Activated naive CD4-positive, alpha-beta T cell treated with anti-CD3 and anti-CD28 coated beads, Interleukin-2, amount 10 ng/mL, durations not matched to agents 5 hours and 36 hours (primary cell): ENCODE measurements around the gene CD300E. TPM values are rescaled to one million over a fixed set of nuclear protein-coding genes. Genes with fewer than 3 reads are reported as not detected.

Experiments
- total RNA-seq, 2 experiments: library from RNA; stranded (reverse); gene quantifications; one replicate each; pipeline ENCODE4 v1.2.3, GENCODE V29; 2021

Gene CD300E
- not detected for total RNA-seq

GRCh38 chr17:74623693-74624093 lies at the start of gene CD300E:
CD300E (minus strand) TSS chr17:74623738; CDS start chr17:74623621, 117 bp downstream.

GRCh38 chr17:74592087-74592990 lies 31.2 kb downstream of the CD300E start, which contains the start of gene CD300LD:
CD300LD (minus strand) TSS chr17:74592283; CDS start chr17:74592202, 81 bp downstream.

GRCh38 chr17:74567397-74567796 lies 56.1 kb downstream of the CD300E start, which contains the start of gene CD300H:
CD300H (minus strand) TSS chr17:74567509.

Other genes with a start within 250 kb of the CD300E start
- 1 to 10 TPM in 1 of 2 experiments, under 1 TPM in 1; 0.96 to 1.2 TPM for gene GPRC5C, start 191.7 kb downstream of the CD300E start, total RNA-seq
- gene CD300A, start 157.1 kb downstream of the CD300E start, total RNA-seq: 10 to 100 TPM; 44.2 TPM
- not detected for gene CD300LB, start 92.3 kb downstream of the CD300E start, total RNA-seq
- gene CD300C, start 77.6 kb downstream of the CD300E start, total RNA-seq: under 1 TPM; 0.39 to 0.91 TPM
- not detected for gene CD300H, start 56.2 kb downstream of the CD300E start, total RNA-seq
- gene CD300LD, start 31.5 kb downstream of the CD300E start, total RNA-seq: not detected
- gene CD300LF, start 89.2 kb upstream of the CD300E start, total RNA-seq: not detected
- gene RAB37, start 113.5 kb upstream of the CD300E start, total RNA-seq: 10 to 100 TPM; 44.7 to 48.1 TPM
- gene NHERF1, start 124.9 kb upstream of the CD300E start, total RNA-seq: 100 to 1,000 TPM; 256 to 262 TPM
- gene NAT9, start 152.6 kb upstream of the CD300E start, total RNA-seq: 10 to 100 TPM; 43.4 to 44.8 TPM
- under 1 TPM in 1 of 2 experiments, not detected in 1; 0.10 TPM for gene GRIN2C, start 236.1 kb upstream of the CD300E start, total RNA-seq
- 10 to 100 TPM; 22.3 to 22.9 TPM for gene FDXR, start 249.3 kb upstream of the CD300E start, total RNA-seq